Measurements from ENCODE around the gene TMTC1.

GRCh38 chr12:29582677-29583272 is 201.0 kb downstream of the TMTC1 start:
- TF ChIP-seq POLR2AphosphoS5 (IDR thresholded peaks at IDR 0.05; ENCODE audit: low read depth, low read length): no peak
- TF ChIP-seq, protein P1, sequence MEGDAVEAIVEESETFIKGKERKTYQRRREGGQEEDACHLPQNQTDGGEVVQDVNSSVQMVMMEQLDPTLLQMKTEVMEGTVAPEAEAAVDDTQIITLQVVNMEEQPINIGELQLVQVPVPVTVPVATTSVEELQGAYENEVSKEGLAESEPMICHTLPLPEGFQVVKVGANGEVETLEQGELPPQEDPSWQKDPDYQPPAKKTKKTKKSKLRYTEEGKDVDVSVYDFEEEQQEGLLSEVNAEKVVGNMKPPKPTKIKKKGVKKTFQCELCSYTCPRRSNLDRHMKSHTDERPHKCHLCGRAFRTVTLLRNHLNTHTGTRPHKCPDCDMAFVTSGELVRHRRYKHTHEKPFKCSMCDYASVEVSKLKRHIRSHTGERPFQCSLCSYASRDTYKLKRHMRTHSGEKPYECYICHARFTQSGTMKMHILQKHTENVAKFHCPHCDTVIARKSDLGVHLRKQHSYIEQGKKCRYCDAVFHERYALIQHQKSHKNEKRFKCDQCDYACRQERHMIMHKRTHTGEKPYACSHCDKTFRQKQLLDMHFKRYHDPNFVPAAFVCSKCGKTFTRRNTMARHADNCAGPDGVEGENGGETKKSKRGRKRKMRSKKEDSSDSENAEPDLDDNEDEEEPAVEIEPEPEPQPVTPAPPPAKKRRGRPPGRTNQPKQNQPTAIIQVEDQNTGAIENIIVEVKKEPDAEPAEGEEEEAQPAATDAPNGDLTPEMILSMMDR (IDR thresholded peaks at IDR 0.05; ENCODE audit: control extremely low read depth in 1 of 3, insufficient read depth in 1 of 3, low read depth in 1 of 3, low read length in 3 of 3): no peak
- no peak for TF ChIP-seq POLR2A (IDR thresholded peaks at IDR 0.05; ENCODE audit: control extremely low read depth in 1 of 2, low read depth in 2 of 2, low read length in 2 of 2)
- TF ChIP-seq EZH2 (IDR thresholded peaks at IDR 0.05; ENCODE audit: low read depth, low read length, severe bottlenecking): no peak
- no peak for TF ChIP-seq BCL11A (IDR thresholded peaks at IDR 0.05; ENCODE audit: low read depth in 2 of 2, low read length in 2 of 2)
